Measurements from ENCODE around the gene ORM1. TPM values are rescaled to one million over a fixed set of nuclear protein-coding genes. Genes with fewer than 3 reads are reported as not detected.

ORM1 gene
- total RNA-seq, 1 donor: not detected

DNA sequence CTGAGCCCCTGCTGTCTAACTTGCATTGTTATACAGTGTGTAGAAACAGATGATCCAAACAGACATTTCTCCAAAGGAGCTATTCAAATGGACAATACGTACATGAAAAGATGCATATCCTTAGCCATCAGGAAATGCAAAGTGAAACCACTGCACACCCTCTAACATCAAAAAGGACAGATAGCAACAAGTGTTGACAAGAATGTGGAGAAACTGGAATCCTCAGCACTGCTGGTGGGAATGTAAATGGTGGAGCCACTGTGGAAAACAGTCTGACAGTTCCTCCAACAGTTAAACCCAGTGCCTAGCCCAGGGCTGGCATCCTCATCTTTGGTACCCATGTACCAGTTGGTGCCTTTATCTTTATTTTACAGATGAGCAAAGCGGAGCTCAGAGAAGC is 15.3 kb downstream of the ORM1 start:
- no peak overlapping the region for H3K4me3 ChIP-seq (ENCODE audit: low read depth, low read length)
- TF ChIP-seq, protein P1, sequence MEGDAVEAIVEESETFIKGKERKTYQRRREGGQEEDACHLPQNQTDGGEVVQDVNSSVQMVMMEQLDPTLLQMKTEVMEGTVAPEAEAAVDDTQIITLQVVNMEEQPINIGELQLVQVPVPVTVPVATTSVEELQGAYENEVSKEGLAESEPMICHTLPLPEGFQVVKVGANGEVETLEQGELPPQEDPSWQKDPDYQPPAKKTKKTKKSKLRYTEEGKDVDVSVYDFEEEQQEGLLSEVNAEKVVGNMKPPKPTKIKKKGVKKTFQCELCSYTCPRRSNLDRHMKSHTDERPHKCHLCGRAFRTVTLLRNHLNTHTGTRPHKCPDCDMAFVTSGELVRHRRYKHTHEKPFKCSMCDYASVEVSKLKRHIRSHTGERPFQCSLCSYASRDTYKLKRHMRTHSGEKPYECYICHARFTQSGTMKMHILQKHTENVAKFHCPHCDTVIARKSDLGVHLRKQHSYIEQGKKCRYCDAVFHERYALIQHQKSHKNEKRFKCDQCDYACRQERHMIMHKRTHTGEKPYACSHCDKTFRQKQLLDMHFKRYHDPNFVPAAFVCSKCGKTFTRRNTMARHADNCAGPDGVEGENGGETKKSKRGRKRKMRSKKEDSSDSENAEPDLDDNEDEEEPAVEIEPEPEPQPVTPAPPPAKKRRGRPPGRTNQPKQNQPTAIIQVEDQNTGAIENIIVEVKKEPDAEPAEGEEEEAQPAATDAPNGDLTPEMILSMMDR (IDR thresholded peaks at IDR 0.05; ENCODE audit: insufficient read depth, low read depth, low read length): no peak
- DNase-seq (ENCODE audit: low read depth): no peak

DNA sequence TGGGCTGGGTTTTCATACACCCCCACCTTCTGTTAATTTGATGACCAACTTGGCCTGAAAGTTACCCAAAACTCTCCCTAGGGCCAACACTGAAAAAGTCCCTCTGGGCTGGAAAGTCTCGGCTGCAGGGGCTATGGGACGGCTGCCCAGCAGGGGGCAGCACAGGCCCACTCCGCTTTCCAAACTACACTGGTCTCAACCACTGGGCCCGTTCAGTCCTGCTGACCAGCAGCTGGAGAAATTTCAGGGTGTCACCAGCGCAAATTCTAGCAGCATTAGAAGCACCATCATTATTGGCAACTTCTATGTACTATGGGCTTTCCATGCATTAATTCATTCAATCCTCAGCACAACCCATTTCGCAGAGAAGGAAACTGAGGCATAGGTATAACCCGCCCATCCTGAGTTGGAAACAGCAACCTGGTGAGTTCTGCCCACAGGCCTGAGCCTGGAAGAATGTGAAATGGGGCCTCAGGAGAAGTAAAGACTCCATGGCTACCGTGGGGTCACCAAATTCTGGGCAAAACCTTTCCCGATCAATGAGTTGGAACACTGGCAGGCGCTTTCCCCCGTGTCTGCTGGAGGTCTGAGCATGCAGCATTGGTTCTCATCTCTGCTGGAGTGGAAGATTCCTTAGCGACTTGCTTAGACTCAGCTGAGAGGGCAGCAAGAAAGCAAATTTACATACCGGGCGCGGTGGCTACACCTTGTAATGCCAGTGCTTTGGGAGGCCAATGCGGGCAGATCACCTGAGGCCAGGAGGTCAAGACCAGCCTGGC is 16.4 kb downstream of the ORM1 start:
- TF ChIP-seq, protein P1 (IDR thresholded peaks at IDR 0.05; ENCODE audit: insufficient read depth, low read depth, low read length): peak; percentile 89
- H3K4me3 ChIP-seq (ENCODE audit: low read depth, low read length): no peak overlapping the region
- DNase-seq (ENCODE audit: low read depth): peak; percentile 52

DNA sequence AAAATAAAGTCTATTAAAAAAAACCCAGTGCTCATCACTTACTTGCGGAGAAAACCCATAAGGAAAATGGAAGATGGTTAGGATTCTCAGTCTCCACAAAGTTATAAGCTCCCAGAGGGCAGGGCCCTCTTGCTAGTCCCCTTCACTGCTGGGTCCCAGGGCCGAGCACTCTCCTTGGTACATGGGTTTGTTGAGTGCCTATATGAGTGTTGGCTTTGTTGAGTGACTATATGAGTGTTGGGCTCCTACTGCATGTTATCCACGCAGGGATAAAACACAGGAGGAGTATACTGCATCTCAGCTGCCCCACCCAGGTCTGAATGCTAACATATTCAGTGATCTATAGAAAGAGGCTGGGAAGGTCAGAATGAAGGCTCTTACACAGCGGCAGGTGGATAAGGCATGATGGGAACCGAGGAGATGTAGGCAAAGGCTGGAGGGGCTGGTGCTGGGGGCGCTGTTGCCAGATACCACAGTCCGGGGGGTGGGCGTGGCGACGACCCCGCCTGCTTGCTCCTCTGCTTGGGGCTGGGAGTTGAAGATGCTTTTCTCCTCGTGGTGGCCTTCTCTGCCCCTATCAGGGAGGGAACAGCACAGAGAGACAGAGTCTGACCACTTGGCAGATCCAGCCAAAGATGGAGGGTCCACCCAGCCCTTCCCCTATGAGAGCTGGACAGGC is 18.4 kb downstream of the ORM1 start:
- DNase-seq (ENCODE audit: low read depth): no peak
- TF ChIP-seq, protein P1 (IDR thresholded peaks at IDR 0.05; ENCODE audit: insufficient read depth, low read depth, low read length): no peak
- no peak overlapping the region for H3K4me3 ChIP-seq (ENCODE audit: low read depth, low read length)

DNA sequence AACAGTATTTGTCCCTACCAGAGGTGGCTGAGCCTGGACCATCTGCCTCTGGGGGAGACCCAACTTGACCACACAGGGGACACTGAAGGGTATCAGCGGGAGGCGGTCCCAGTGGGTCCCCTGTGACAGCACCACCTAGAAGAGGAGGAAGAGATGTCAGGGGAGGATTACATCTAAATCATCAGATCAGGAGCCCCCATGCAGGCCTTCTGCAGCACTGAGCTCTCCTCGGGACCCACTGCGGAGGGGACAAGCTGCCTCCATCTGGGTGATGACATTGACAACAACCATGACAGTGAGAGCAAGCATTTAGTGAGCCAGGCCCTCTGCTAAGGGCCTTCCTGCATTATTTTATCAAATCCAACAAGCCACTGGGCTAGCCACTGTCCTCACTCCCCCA is 19.1 kb downstream of the ORM1 start:
- DNase-seq (ENCODE audit: low read depth): no peak
- TF ChIP-seq, protein P1 (IDR thresholded peaks at IDR 0.05; ENCODE audit: insufficient read depth, low read depth, low read length): no peak
- no peak overlapping the region for H3K4me3 ChIP-seq (ENCODE audit: low read depth, low read length)

DNA sequence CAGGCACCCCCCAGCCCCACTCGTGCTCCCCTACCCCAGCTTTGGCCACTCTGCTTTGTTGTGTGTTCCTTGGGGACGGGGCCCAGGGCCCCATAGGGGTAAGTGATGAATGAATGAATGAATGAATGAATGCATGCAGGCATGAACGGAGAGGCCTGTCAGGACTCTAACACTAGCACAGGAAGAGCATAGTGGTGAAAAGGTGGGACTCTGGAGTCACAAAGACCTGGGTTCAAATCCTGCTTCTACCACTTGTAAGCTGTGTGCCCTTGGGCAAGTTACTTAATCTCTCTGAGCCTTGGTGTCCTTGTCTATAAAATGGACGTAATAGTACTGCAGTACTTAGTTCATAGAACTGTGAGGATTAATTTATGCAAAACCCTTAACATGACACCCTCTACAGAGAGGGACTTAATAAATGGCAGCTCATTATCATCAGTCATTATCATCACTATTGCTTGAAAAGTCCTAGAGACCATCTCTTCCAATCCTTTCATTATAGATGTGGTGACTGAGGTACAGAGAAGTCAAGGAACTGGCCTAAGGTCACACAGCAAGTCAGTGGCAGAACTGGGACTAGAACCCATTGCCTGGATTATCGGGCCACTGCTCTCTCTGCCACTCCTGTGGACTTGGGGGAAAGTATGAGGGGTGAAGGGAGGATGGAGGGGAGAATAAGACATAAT is 20.0 kb downstream of the ORM1 start:
- TF ChIP-seq, protein P1 (IDR thresholded peaks at IDR 0.05; ENCODE audit: insufficient read depth, low read depth, low read length): no peak
- H3K4me3 ChIP-seq (ENCODE audit: low read depth, low read length): no peak overlapping the region
- DNase-seq (ENCODE audit: low read depth): no peak

DNA sequence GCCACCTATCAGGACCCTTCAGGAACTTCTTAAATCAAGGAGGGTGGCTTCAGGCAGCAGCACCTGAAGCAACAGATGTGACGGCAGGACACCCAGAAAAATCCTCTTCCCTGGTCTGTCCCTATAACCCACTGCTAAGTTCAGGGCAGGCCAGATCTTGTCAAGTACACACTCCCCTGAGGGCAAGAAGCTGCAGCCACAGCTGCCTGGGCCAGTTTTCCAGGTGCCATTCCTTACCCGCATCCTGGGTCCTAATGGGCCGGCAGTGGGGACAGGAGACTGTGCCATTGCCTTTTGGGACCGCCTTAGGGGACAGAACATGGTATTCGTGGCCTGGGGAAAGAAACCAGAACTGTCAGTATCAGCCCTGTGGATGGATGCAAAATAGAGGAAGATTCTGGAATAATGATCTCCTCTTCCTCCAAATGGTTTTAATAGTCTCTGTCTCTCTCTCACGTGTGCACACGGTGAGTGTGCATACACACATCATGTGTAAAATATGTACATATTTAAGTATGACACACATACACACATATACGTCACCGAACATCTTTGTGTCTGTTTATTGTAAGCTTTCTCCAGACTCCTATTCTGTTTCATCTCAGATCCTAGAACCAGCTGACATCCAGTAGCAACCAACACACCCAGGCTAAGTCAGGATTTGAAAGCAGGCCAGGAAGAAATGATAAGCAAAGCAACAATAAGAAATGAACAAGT is 20.7 kb downstream of the ORM1 start:
- TF ChIP-seq, protein P1 (IDR thresholded peaks at IDR 0.05; ENCODE audit: insufficient read depth, low read depth, low read length): no peak
- peak; percentile 66 for DNase-seq (ENCODE audit: low read depth)
- H3K4me3 ChIP-seq (ENCODE audit: low read depth, low read length): no peak overlapping the region
